HG03558 (cell line): ENCODE data around the gene IMP4.

ENCODE experiments used
- ATAC-seq: cut with Tn5 transposase; IDR thresholded peaks from one replicate; pipeline ENCODE4 v1.9.1; 2021; ENCODE audit warnings: moderate number of reproducible peaks; ENCODE audit not compliant: unreplicated experiment; ENCODE audit errors: extremely low read depth

Gene IMP4

GRCh38 chr2:130375291-130376266 lies 32.9 kb downstream of the IMP4 start:
- ATAC-seq = no peak

DNA sequence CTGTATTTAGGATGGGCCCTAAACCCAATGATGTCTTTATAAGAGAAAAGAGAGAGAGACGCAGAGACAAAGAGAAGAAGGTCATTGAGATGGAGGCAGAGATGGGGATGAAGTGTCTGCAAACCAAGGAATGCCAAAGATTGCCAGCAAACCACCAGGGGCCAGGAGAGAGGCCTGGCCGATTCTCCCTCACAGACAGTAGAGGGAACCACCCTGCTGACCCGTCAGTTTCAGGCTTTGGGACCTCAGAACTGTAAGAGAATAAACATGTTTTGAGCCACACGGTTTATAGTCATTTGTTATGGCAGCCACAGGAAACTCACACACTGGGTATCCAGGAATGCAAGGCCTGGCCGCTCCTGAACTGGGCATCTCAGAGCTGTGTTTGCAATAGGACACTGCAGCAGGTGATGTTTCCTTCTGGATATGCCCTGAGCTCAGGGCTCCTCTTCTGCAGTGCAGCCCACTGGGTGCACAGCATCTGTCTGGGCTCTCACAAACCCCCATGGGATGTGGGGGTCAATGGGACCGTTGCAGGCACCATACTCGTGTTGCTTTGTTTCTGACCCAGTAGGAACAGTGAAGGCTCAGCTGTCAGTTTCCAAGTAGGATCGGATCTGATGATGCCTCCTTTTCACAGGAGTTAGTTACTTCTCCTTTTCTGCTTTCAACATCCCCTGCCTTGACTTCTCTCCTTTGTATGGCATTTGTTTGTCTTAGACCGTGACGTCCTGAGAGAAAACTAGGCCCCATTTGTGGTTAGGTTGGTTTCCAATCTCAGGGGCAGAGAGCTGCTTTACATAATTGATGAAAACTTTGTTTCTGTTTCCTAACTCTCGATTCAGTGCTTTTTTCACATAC lies 34.0 kb downstream of the IMP4 start:
- ATAC-seq = peak; percentile 42

GRCh38 chr2:130377491-130377890 lies 34.8 kb downstream of the IMP4 start:
- ATAC-seq = no peak

DNA sequence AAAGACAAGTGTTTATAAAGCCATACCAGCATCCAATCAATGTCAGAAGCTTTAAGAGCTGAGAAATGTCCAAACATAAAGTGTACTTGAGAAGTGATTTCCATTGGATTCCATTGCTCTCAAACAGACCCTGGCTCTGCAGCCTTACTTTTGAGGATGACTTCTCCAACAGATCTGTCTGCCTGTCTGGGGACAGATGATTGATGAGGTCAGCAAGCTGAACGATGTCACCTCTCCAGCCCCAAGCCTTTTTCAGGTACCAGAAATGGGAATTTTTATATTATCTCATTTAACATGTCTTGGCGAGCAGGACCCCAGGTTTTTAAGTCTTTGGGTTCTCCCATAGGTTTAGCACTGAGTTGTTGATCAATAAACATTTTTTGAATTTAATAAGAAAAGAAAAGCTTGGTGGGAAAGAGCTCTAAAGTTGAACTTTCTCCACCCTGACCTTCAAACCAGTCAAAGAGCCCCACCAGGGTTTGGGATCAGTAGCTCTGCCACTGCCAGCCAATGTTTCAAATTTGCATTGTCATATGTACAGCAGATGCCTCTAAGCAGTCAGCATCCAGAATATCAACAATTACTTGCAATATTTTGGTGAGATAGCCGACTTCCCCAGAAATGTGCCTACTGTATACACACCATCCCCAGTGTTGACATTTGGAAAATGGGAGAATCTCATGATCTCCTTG lies 35.7 kb downstream of the IMP4 start:
- no peak for ATAC-seq

GRCh38 chr2:130378898-130379214 lies 36.2 kb downstream of the IMP4 start:
- no peak for ATAC-seq

DNA sequence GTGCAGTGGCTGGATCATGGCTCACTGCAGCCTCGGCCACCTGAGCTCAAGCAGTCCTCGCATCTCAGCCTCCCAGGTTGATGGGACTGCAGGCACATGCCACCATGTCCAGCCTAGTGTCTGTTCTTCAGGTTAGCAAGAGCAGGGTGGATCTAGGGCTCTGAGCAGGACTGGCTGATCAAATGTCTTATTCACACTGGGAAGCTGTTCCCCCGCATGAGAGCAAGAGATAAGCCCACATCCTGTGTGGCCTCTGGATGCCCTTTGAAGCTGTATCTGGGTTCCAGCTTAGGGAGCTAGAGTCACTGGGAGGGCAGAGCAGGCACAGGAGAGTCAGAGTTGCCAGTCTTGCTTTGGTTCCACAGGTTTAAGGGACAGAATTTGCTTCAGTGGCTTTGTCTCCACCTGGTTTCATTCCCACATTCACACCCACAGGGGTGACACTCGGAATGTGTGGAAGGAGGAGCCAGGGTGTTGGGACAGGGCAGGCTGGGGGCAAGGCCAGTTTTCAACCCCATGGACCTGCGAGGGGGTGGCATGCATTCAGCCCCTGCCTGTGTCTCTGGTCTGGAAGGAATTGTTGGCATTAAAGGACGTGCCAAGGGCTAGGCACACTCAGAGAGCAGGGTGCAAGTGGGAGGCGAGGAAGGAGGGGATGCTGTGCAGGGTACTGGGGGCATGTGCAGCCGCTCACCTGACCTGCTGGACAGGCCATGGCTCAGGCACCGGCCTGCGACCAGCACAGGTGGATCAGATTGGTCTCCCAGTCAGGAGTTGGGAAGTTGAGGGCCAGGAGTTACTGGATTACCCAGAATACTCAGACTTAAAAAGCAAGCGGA lies 37.6 kb downstream of the IMP4 start:
- no peak for ATAC-seq

GRCh38 chr2:130381145-130381544 lies 38.4 kb downstream of the IMP4 start:
- no peak for ATAC-seq

DNA sequence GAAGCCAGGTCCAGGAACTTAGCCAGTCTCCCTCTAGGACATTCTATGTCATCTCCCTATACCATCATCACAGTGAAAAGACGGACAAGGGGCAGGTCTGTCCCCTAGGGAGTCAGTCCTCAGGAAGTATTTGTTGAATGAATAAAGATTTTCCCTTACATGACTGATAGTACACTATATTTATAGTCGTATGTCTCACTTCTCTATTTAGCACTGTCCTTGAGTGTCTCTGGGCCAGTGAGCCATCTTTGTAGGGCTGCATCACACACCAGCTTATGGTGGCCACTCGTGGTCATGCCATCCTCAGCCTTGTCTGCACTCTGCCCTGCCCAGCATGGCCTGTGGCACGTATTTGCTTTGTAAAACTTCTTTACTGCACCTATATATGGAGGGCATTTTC lies 38.9 kb downstream of the IMP4 start:
- ATAC-seq = no peak

DNA sequence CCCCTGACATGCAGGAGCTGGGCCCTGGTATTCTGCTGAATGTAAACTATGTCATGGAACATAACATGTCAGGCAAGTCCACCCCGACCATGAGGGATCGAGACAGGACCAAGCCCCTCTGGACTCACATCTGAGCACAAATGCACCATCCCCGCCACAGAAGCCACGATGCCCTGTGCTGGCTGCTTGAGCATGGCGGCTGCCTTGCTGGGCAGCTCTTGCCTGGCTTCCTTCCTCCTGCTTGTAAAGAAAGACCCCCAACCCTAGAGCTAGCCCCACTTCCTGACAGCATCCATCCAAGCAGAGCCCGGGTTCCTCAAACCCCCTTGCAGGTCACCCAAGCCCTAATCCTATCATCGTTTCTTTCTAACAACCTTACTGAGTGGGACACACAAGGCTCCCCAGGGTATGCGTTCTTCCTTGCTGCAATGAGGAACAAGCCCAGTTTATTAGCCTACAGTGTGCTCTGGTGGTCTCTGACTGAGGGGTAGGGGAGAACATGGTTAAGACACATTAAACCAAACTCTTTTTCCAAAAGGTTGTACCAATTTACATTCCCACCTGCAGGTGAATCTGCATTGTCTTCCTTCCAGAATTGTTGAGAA lies 39.7 kb downstream of the IMP4 start:
- ATAC-seq = no peak

GRCh38 chr2:130385709-130386108 lies 43.0 kb downstream of the IMP4 start:
- peak; percentile 58 for ATAC-seq

- no peak for ATAC-seq
These were observed 44.3 kb downstream of the IMP4 start for GRCh38 chr2:130387071-130387400.

- no peak for ATAC-seq
These were observed 45.1 kb downstream of the IMP4 start for GRCh38 chr2:130387804-130388203.

DNA sequence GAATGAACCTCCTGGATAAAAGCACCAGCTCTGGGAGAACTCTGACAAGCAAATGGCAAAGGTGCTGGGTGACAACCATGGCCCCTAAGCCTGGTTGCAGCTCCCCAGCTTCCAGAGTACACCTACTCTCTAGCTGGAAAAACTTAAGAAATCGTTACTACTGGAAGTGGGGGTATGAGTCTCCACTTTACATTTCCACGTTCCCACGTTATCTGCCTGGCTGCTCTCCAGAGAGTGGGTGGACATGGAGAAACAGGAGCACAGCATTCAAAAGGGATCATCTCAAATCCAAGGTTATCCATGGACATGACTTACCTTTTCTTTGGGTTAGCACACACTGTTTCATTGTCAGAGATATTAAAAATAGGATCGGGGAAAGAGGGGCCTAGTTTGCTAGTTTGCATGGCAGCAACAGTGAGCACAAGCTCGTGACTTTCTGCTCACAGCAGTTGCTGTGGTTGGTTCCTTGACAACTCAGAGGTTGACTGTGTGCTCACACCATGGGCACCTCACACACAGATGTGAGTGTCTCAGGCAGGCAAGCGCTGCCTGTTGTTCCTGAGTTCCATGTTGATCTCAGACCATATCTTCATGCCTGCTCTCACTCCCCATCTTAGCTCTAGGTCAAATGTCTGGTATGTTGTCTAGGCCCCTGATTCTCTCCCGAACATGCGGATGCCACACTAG lies 45.7 kb downstream of the IMP4 start:
- ATAC-seq = no peak

DNA sequence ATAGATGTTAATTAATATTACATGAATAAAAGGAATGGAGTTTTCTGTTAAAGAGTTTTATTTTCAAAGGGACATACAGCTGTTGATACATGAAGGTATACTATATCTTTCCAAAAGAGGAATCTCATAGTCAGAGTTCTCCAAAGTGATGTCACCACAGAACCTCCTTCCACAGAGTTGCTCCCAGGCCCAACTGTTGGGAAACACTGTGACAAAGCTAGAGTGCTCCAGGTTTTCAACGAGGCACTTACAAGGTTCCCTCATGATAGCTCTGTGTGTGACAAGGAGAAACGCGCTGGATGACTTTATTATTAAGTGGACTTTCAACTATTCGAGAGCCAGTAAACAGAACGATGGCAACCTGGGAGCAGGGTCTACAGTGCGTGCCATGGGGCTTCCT lies 46.7 kb downstream of the IMP4 start:
- ATAC-seq = no peak

DNA sequence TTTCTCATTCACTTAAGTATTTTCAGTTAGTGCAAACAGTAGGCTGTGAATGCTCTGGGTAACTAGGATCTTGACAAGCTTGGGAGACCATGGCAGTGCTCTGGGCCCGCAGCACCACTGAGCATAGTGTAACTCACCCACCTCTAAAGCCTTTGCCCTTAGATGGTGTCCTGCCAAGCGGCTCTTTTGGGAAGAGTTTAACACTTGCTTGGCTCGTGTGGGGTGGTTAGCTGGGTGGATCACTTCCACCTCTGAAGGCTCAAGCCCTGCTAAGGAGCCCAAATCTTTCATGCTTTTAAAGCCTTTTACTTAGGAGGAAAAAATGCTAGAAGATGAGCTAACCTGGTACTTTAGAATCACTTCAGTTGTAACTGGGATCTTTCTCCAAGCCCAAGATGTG lies 47.1 kb downstream of the IMP4 start:
- ATAC-seq = no peak

DNA sequence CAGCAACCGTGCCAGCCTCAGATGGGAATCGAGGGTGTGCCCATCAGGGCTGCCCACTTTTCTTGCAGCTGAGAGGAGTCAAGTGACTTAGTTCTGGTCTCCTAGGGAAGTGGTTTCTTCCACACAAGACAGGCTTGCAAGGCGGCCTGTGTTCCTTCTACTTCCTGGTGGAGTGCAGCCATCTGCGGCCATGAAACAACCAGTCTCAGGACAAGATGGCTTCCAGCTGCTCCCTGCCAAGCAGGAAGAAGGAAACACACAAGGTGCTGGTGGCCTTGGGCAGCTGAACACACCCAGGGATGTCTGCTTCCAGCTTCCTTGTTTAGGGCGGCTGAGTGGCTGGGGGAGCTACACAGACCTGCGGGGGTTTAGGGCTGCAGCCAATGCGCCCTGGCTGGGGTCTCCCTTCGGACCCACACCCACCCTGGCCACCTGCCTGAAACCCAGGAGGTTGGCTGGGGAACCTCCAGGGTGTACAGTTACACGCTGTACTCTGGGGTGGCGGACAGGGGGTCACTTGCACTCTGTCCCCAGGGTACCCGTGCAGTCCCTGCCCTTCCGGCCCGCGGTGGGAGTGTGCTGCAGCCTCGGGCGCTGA lies 47.9 kb downstream of the IMP4 start:
- ATAC-seq = peak; percentile 3

DNA sequence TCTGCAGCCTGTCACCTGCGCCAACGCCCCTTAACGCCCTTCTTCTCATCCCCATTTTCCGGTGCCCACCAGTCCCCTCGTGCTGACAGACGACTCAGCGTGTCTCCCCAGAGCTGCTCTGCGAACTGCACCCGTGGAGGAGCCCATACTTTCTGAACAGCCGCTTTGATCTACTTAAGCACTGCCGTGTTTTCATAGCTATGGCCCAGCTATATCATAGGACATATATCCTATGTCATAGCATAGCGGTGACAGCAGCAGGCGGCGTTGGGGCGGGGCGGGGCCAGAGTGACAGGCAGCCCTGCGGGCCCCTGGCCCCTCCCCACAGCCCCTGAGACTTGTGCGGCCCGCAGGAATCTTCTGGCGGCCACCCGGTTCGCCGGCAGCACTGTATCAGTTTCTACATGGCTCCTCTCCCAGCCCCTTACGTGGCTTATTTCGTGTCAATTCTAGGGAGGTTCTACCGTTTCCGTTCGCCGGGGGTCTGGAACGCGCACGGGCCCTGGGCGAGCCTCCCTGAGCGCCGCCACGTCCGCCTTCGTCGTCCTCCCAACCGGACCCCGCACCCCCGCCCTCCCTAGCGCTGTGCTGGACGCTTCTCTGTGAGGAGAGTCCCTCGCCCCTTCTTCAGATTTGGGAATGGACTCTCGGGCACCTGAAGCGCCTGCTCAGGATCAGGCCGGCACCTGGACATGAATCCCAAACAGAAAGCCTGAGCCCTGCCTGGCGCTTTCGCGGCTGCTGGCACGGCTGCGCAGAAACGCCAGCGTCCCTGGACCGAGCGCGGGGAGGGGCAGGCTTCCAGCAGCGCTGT lies 48.6 kb downstream of the IMP4 start:
- ATAC-seq = peak; percentile 79
